A549 (cell line): ENCODE measurements around the gene SLC45A1.

Source experiments
- CTCF ChIP-seq: fragments of >200 bp; sonication (Bioruptor Twin); formaldehyde crosslinking; IDR thresholded peaks from 3 replicates; pipeline ENCODE4 v1.5.1; 2016
- ELK1 ChIP-seq: fragments of 150-350 bp; IDR thresholded peaks from 2 replicates; pipeline ENCODE4 v1.6.1; 2014; ENCODE audit warnings: low read depth, mild to moderate bottlenecking, low read length
- ESRRA ChIP-seq: fragments of 150-350 bp; IDR thresholded peaks from 2 replicates; pipeline ENCODE4 v1.6.1; 2014; ENCODE audit warnings: mild to moderate bottlenecking, low read length, borderline replicate concordance
- KDM1A ChIP-seq: fragments of 200-600 bp; sonication (generic); IDR thresholded peaks from 2 replicates; pipeline ENCODE4 v1.6.1; 2016; ENCODE audit warnings: low read depth, mild to moderate bottlenecking
- POLR2A ChIP-seq: IDR thresholded peaks from 2 replicates; pipeline ENCODE4 v1.6.1; 2012; ENCODE audit warnings: mild to moderate bottlenecking, low read length
- POLR2AphosphoS2 ChIP-seq: conservative IDR thresholded peaks from 2 replicates; pipeline ENCODE4 v1.6.1; 2012; ENCODE audit warnings: low read length, improper control_type of control experiment, inconsistent platforms
- RNF2 ChIP-seq: fragments of 200-600 bp; sonication (generic); IDR thresholded peaks from 2 replicates; pipeline ENCODE4 v1.6.1; 2016; ENCODE audit warnings: low read depth, mild to moderate bottlenecking, antibody characterized with exemption, moderate library complexity, borderline replicate concordance
- ZNF302 ChIP-seq: fragments of 250-450 bp; sonication (Bioruptor Pico); IDR thresholded peaks from 2 replicates; pipeline ENCODE4 v1.9.0; 2021; ENCODE audit warnings: inconsistent platforms, mild to moderate bottlenecking, moderate library complexity

GRCh38 chr1:8337776-8338525 lies 20.0 kb downstream of the SLC45A1 start:
- no peak for TF ChIP-seq ZNF302 (CRISPR knock-in tag)
- no peak for TF ChIP-seq POLR2AphosphoS2
- TF ChIP-seq CTCF = no peak
- TF ChIP-seq ELK1 = no peak
- TF ChIP-seq RNF2 = no peak
- TF ChIP-seq ESRRA = no peak
- TF ChIP-seq POLR2A = no peak
- TF ChIP-seq KDM1A = no peak
